Esophagus squamous epithelium (tissue), 5 donors: ENCODE results near the gene DCST2. TPM values are rescaled to one million over a fixed set of nuclear protein-coding genes. Genes with fewer than 3 reads are reported as not detected.

ENCODE experiments used
- DNase-seq: peaks from one replicate; lab custom pipeline; 2025; lab: John Stamatoyannopoulos, UW
- H3K27ac ChIP-seq, 4 donors: fragments of 200-600 bp; sonication (generic); one replicate each; pipeline ENCODE4 v1.5.1; 2016 to 2019; ENCODE audit warnings: mild to moderate bottlenecking in 1 of 4
- H3K27me3 ChIP-seq, 4 donors: fragments of 200-600 bp; sonication (generic); 1 replicate in 3 of 4; 2 replicates in 1 of 4; pipeline versions ENCODE4 v1.5.1 to v1.6.0; 2017 to 2021; ENCODE audit warnings: antibody characterized with exemption in 1 of 4
- H3K36me3 ChIP-seq, 3 donors: fragments of 200-600 bp; sonication (generic); one replicate each; pipeline ENCODE4 v1.5.1; 2016 to 2019
- H3K4me1 ChIP-seq, 3 donors: fragments of 200-600 bp; sonication (generic); one replicate each; pipeline ENCODE4 v1.5.1; 2017 to 2019
- H3K4me3 ChIP-seq, 4 donors: fragments of 200-600 bp; sonication (generic); 1 replicate in 3 of 4; 2 replicates in 1 of 4; pipeline ENCODE4 v1.5.1; 2016 to 2019; ENCODE audit warnings: mild to moderate bottlenecking in 2 of 4, moderate library complexity in 1 of 4
- H3K9me3 ChIP-seq, 3 donors: fragments of 200-600 bp; sonication (generic); one replicate each; pipeline ENCODE4 v1.5.1; 2016 to 2019
- CTCF ChIP-seq, 6 experiments: fragments of 450-650 bp in 4 of 6; fragments of 200-600 bp in 2 of 6; sonication (generic) in 2 of 6; IDR thresholded peaks; one replicate each; pipeline ENCODE4 v1.5.1; 2016 to 2019; ENCODE audit warnings: antibody characterized with exemption in 6 of 6, mild to moderate bottlenecking in 4 of 6, moderate library complexity in 4 of 6
- POLR2A ChIP-seq, 4 donors: fragments of 450-650 bp; IDR thresholded peaks; one replicate each; pipeline ENCODE4 v1.6.1; 2017; ENCODE audit warnings: antibody characterized with exemption in 4 of 4, mild to moderate bottlenecking in 4 of 4, moderate library complexity in 3 of 4
- WGBS, 2 donors: methylation state at CpG; one replicate each; pipeline ENCODE4 v1.1.5; 2018; 5-methylcytosine and 5-hydroxymethylcytosine counted together
- intact Hi-C: fragments of 100-400 bp; cut with DNase I; formaldehyde crosslinking; loops from one replicate; pipeline ENCODE4 v1.15.0; 2022
- total RNA-seq, 4 donors: library from RNA; depleted of rRNA; stranded (reverse); fragments of >200 nt; gene quantifications; one replicate each; pipeline ENCODE4 v1.1.0, GENCODE V29; 2016
- donor health status: DM: yes; HTN: yes; CAD: no.

Gene DCST2
- total RNA-seq, 4 donors from 2014 or later, result 0.11 to 8.2 (median 0.18) TPM

GRCh38 chr1:155080312-155081228 lies 47.0 kb upstream of the DCST2 start:
- peak overlapping the region in 3 of 4 donors; percentile 79 to 90 (median 82) for H3K27ac ChIP-seq
- no peak for TF ChIP-seq POLR2A (IDR thresholded peaks at IDR 0.05)
- TF ChIP-seq CTCF (IDR thresholded peaks at IDR 0.05), result no peak
- intact Hi-C loops, result no loop called here
- DNase-seq, result no peak
- 14% methylated on average over 3 of the region's 71 CpGs; no CpG with 5 or more reads in 1 of the 2 donors for WGBS, 2 donors
- no peaks in the 10 kb centered on the region for H3K9me3 ChIP-seq
- peak overlapping the region; percentile 61 to 71 (median 64) for H3K4me3 ChIP-seq
- H3K4me1 ChIP-seq, result peaks cover 63 to 77% (median 66%) of the 10 kb centered on the region in 3 donors
- no peaks in the 10 kb centered on the region for H3K36me3 ChIP-seq
- peaks cover 0 to 59% (median 20%) of the 10 kb centered on the region in 4 donors for H3K27me3 ChIP-seq

GRCh38 chr1:155079487-155080311 lies 46.1 kb upstream of the DCST2 start:
- TF ChIP-seq CTCF (IDR thresholded peaks at IDR 0.05) (no peak), POLR2A (IDR thresholded peaks at IDR 0.05) (no peak)
- Histone ChIP-seq H3K27me3 (peaks cover 0 to 59% (median 20%) of the 10 kb centered on the region in 4 donors), H3K27ac (peak overlapping the region in 3 of 4 donors; percentile 79 to 90 (median 82)), H3K36me3 (no peaks in the 10 kb centered on the region), H3K4me1 (peaks cover 61 to 74% (median 64%) of the 10 kb centered on the region in 3 donors), H3K4me3 (peak overlapping the region; percentile 61 to 71 (median 64)), H3K9me3 (no peaks in the 10 kb centered on the region)
- intact Hi-C loops, result no loop called here
- 0 to 2% methylated on average over 9 to 28 of the region's 67 CpGs for WGBS, 2 donors
- DNase-seq, result no peak

GRCh38 chr1:155079210-155079486 lies 45.6 kb upstream of the DCST2 start:
- H3K4me1 ChIP-seq, result peaks cover 56 to 70% (median 59%) of the 10 kb centered on the region in 3 donors
- 0% methylated on average over 1 of the region's 10 CpGs; no CpG with 5 or more reads in 1 of the 2 donors for WGBS, 2 donors
- no peaks in the 10 kb centered on the region for H3K36me3 ChIP-seq
- H3K27me3 ChIP-seq, result peaks cover 0 to 56% (median 20%) of the 10 kb centered on the region in 4 donors
- H3K27ac ChIP-seq, result peak overlapping the region in 3 of 4 donors; percentile 79 to 90 (median 82)
- intact Hi-C loops, result no loop called here
- DNase-seq, result no peak
- H3K9me3 ChIP-seq, result no peaks in the 10 kb centered on the region
- TF ChIP-seq POLR2A (IDR thresholded peaks at IDR 0.05), result no peak
- no peak for TF ChIP-seq CTCF (IDR thresholded peaks at IDR 0.05)
- peak overlapping the region; percentile 61 to 71 (median 64) for H3K4me3 ChIP-seq

GRCh38 chr1:155078469-155079209 lies 45.1 kb upstream of the DCST2 start, which contains the start of gene EFNA3:
Gene EFNA3, plus strand, starts transcription at chr1:155078837. Its CDS starts 105 bp downstream, at chr1:155078942.
- Histone ChIP-seq H3K4me1 (peaks cover 54 to 70% (median 55%) of the 10 kb centered on the region in 3 donors), H3K27ac (peak within 1 kb of the TSS; percentile 14 to 90 (median 80)), H3K27me3 (peaks cover 0 to 51% (median 20%) of the 10 kb centered on the region in 4 donors), H3K9me3 (no peaks in the 10 kb centered on the region), H3K4me3 (peak within 1 kb of the TSS; percentile 61 to 71 (median 64)), H3K36me3 (no peaks in the 10 kb centered on the region)
- DNase-seq, result no peak
- WGBS, 2 donors, result 11% methylated on average over 1 of the region's 59 CpGs; no CpG with 5 or more reads in 1 of the 2 donors
- intact Hi-C loops, result no loop called here
- TF ChIP-seq CTCF (IDR thresholded peaks at IDR 0.05) (no peak), POLR2A (IDR thresholded peaks at IDR 0.05) (peak in 2 of 4 donors; percentile 47 to 77)
